Esophagus muscularis mucosa (tissue), 4 donors: ENCODE results near the gene QKI. TPM values are rescaled to one million over a fixed set of nuclear protein-coding genes. Genes with fewer than 3 reads are reported as not detected.
A peak's percentile ranks its signal among the peaks of the same experiment; 100 is the strongest.

Source experiments
- DNase-seq: peaks from one replicate; pipeline ENCODE4 v3.0.0-alpha.2; 2017; ENCODE audit errors: extremely low spot score
- H3K27ac ChIP-seq, 4 donors: fragments of 200-600 bp; sonication (generic); replicated peaks in 1 of 4; 1 replicate in 3 of 4; 2 replicates in 1 of 4; pipeline ENCODE4 v1.5.1; 2016 to 2019; ENCODE audit warnings: mild to moderate bottlenecking in 1 of 4
- H3K27me3 ChIP-seq, 4 donors: fragments of 200-600 bp; sonication (generic); one replicate each; pipeline versions ENCODE4 v1.5.1 to v1.6.0; 2016 to 2019
- H3K36me3 ChIP-seq, 4 donors: fragments of 200-600 bp; sonication (generic); one replicate each; pipeline ENCODE4 v1.5.1; 2016 to 2019
- H3K4me1 ChIP-seq, 4 donors: fragments of 200-600 bp; sonication (generic); one replicate each; pipeline ENCODE4 v1.5.1; 2016 to 2019
- H3K4me3 ChIP-seq, 4 donors: fragments of 200-600 bp; sonication (generic); 1 replicate in 2 of 4; 2 replicates in 2 of 4; pipeline ENCODE4 v1.5.1; 2016 to 2019; ENCODE audit warnings: mild to moderate bottlenecking in 4 of 4, moderate library complexity in 1 of 4
- H3K9me3 ChIP-seq, 4 donors: fragments of 200-600 bp; sonication (generic); 1 replicate in 3 of 4; 2 replicates in 1 of 4; pipeline ENCODE4 v1.5.1; 2016 to 2019
- EP300 ChIP-seq: sonication (generic); formaldehyde crosslinking; IDR thresholded peaks from one replicate; pipeline ENCODE4 v1.6.1; 2017; ENCODE audit warnings: antibody characterized with exemption
- POLR2A ChIP-seq: fragments of 450-650 bp; IDR thresholded peaks from one replicate; pipeline ENCODE4 v1.6.1; 2017; ENCODE audit warnings: antibody characterized with exemption, moderate library complexity, mild to moderate bottlenecking, low read depth
- POLR2AphosphoS5 ChIP-seq, 2 donors: sonication (generic); formaldehyde crosslinking; IDR thresholded peaks; one replicate each; pipeline ENCODE4 v1.6.1; 2017; ENCODE audit warnings: antibody characterized with exemption in 2 of 2
- WGBS: methylation state at CpG from one replicate; pipeline ENCODE4 v1.1.5; 2018; 5-methylcytosine and 5-hydroxymethylcytosine counted together
- intact Hi-C: fragments of 100-400 bp; cut with DNase I; formaldehyde crosslinking; loops from one replicate; pipeline ENCODE4 v1.15.1; 2023
- total RNA-seq, 4 donors: library from RNA; depleted of rRNA; stranded (reverse); fragments of >200 nt; gene quantifications; one replicate each; pipeline versions ENCODE4 v1.1.0 to v1.2.1, GENCODE V29; 2016
- TF ChIP-seq, protein P1 (sequence below), 3 experiments: fragments of 200-600 bp in 2 of 3; fragments of 450-650 bp in 1 of 3; sonication (generic) in 2 of 3; IDR thresholded peaks; one replicate each; pipeline ENCODE4 v1.5.1; 2017 to 2019; ENCODE audit warnings: antibody characterized with exemption in 3 of 3, mild to moderate bottlenecking in 2 of 3, moderate library complexity in 1 of 3

The QKI gene
- total RNA-seq, 4 donors from 2014 or later: 176 to 290 (median 237) TPM

DNA sequence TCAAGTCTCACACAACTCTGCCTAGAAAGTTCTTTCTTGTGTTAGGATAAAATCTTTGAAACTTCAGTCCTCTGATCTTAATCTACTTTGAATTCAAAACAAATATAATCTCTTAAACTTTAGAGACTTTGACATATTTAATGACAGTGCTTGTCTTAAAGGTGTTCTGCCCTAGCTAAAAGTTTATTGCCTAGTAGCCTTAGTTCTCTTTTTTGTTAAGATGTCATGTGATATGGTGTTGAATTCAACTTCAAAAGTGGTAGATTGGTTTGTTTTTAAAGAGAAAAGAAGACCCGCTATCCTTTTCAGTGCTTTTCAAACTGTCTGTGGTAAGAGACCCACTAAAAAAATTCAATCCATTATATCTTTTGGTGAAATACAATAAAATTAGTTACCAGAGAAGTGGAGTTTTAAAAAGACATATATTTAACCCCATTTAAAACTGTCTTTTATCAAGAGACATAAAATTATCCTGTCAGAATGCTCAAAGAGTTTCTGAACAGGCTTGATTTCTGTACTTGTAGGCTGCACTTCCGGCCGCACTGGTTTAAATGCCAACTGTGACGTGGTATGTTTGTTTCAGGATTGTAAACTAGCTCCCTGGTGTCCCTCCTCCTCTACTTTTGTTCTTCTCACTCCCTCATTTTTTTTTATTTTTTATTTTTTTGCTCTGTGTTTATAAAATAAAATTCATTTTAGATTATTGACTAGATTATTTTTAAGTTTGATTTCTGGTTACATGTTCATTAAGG is 76.5 kb downstream of the QKI start:
- TF ChIP-seq POLR2AphosphoS5 (IDR thresholded peaks at IDR 0.05) (no peak), POLR2A (no peak), EP300 (no peak)
- TF ChIP-seq, protein P1, sequence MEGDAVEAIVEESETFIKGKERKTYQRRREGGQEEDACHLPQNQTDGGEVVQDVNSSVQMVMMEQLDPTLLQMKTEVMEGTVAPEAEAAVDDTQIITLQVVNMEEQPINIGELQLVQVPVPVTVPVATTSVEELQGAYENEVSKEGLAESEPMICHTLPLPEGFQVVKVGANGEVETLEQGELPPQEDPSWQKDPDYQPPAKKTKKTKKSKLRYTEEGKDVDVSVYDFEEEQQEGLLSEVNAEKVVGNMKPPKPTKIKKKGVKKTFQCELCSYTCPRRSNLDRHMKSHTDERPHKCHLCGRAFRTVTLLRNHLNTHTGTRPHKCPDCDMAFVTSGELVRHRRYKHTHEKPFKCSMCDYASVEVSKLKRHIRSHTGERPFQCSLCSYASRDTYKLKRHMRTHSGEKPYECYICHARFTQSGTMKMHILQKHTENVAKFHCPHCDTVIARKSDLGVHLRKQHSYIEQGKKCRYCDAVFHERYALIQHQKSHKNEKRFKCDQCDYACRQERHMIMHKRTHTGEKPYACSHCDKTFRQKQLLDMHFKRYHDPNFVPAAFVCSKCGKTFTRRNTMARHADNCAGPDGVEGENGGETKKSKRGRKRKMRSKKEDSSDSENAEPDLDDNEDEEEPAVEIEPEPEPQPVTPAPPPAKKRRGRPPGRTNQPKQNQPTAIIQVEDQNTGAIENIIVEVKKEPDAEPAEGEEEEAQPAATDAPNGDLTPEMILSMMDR (IDR thresholded peaks at IDR 0.05): no peak
- no peak overlapping the region for H3K4me3 ChIP-seq
- no peaks in the 10 kb centered on the region for H3K27me3 ChIP-seq
- 54% methylated on average over 4 of the region's 4 CpGs for WGBS
- peaks cover 64 to 78% (median 70%) of the 10 kb centered on the region in 4 donors for H3K4me1 ChIP-seq
- H3K9me3 ChIP-seq: no peaks in the 10 kb centered on the region
- intact Hi-C loops: no loop called here
- H3K27ac ChIP-seq: peak overlapping the region; percentile 10 to 72 (median 32)
- H3K36me3 ChIP-seq: no peaks in the 10 kb centered on the region
- DNase-seq: no peak

DNA sequence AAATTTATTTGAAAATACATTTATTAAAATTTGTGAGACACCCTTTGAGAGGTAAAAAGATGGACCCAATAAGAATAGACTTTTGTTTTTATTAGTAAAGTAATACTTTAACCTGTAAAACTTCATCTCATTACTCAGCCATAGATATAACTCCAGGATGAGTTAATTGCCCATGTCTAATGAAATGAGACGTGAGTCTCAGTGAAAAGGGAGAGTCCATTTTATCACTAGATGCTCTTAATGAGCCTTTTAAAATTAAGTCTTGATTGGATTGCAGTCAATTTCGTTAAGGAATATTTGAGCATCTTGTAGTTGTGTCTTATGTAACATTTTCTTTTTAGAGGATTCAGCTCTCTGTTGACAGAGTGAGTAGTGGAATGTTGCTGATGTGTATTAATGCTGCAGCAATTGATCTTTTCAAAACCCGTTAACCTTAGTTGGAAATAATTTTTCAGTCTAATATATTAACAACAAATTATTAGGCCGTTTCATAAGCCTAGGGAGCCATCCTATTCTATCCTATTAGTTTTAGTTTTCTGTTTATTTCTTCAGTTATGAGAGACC is 77.3 kb downstream of the QKI start:
- Histone ChIP-seq H3K27me3 (no peaks in the 10 kb centered on the region), H3K4me1 (peaks cover 65 to 73% (median 70%) of the 10 kb centered on the region in 4 donors), H3K4me3 (no peak overlapping the region), H3K9me3 (no peaks in the 10 kb centered on the region), H3K36me3 (no peaks in the 10 kb centered on the region), H3K27ac (peak overlapping the region in 2 of 4 donors; percentile 35 to 72)
- no peak for DNase-seq
- 89% methylated on average over 4 of the region's 4 CpGs for WGBS
- intact Hi-C loops: no loop called here
- TF ChIP-seq, protein P1 (IDR thresholded peaks at IDR 0.05): no peak
- no peak for TF ChIP-seq POLR2A
- no peak for TF ChIP-seq EP300
- no peak for TF ChIP-seq POLR2AphosphoS5 (IDR thresholded peaks at IDR 0.05)

DNA sequence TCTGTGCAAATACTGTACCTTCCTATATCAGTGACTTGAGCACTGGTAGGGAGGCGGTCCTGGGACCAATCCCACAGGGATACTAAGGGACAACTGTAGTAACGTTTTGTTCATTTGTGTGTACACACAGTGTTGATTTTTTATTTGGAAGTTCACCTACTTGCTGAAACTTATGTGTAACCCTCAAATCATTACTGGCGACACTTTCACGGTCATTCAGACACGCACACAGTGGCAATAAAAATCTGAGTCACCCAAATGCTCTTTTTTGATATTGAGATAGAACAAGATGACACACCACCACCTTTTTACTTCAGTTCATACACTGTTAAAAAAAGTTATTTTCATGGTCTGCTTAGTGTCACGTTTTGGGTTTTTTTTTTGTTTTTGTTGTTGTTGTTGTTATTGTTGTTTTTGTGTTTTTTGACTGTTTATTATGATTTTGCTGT is 79.8 kb downstream of the QKI start:
- no peak overlapping the region for H3K4me3 ChIP-seq
- H3K27ac ChIP-seq: no peak overlapping the region
- 91% methylated on average over 6 of the region's 6 CpGs for WGBS
- H3K36me3 ChIP-seq: no peaks in the 10 kb centered on the region
- peaks cover 46 to 51% (median 48%) of the 10 kb centered on the region in 4 donors for H3K4me1 ChIP-seq
- no peaks in the 10 kb centered on the region for H3K9me3 ChIP-seq
- intact Hi-C loops: no loop called here
- no peak for TF ChIP-seq POLR2AphosphoS5 (IDR thresholded peaks at IDR 0.05)
- TF ChIP-seq POLR2A: no peak
- TF ChIP-seq, protein P1 (IDR thresholded peaks at IDR 0.05): no peak
- no peak for TF ChIP-seq EP300
- DNase-seq: no peak
- no peaks in the 10 kb centered on the region for H3K27me3 ChIP-seq

DNA sequence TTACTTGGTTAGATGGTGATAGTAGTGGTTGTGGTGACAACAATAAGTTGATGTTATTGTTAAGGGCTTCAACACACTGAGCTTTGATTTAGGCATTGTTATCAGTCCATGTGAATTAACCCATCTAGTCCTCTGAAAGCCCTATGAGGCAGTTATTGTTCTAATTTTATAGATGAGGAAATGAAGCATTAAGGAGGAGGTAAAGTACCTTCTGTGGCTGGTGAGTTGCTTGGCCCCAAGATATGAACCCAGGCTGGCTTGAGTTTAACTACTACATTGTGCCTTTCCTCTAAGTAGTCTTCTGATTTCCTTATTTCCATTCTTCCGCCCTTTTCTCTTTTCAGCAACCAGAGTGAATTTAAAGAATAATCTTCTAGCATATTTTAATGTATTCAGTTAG is 81.7 kb downstream of the QKI start:
- H3K9me3 ChIP-seq: no peaks in the 10 kb centered on the region
- WGBS: 97% methylated on average over 1 of the region's 1 CpG
- no peak overlapping the region for H3K27ac ChIP-seq
- H3K36me3 ChIP-seq: no peaks in the 10 kb centered on the region
- no peaks in the 10 kb centered on the region for H3K27me3 ChIP-seq
- TF ChIP-seq, protein P1 (IDR thresholded peaks at IDR 0.05): no peak
- TF ChIP-seq EP300 (no peak), POLR2A (no peak), POLR2AphosphoS5 (IDR thresholded peaks at IDR 0.05) (no peak)
- no peak for DNase-seq
- no peak overlapping the region for H3K4me3 ChIP-seq
- H3K4me1 ChIP-seq: peaks cover 32 to 44% (median 40%) of the 10 kb centered on the region in 4 donors
- intact Hi-C loops: no loop called here
